GM12873 (cell line): ENCODE measurements around the gene CDH13.

Experiments
- CTCF ChIP-seq: IDR thresholded peaks from 2 replicates; pipeline ENCODE4 v1.5.1; 2012; ENCODE audit warnings: low read depth, mild to moderate bottlenecking, moderate library complexity, low read length, control low read depth; ENCODE audit not compliant: insufficient read depth; ENCODE audit errors: missing control alignments

The CDH13 gene

GRCh38 chr16:83771306-83771942 is 1144.7 kb downstream of the CDH13 start:
- TF ChIP-seq CTCF, result no peak

DNA sequence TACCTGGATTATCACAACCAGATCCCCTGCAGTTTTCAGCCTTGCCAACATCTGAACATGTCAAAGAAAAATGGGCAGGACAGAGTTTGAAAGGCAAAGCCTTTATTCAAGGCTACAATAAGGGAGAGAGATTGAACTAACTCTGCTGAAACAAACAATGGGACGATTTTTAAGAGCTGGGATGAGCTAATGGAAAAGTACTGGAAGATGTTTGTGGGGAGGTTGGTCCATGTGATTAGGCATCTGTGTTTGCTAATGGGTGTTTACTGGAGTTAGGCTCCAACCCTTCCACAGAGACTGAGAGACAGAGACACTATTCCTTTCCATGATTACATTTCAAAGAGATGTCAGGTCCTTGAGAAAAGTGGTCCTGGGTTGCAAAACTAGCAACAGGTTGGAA is 1146.0 kb downstream of the CDH13 start:
- TF ChIP-seq CTCF, result no peak

- no peak for TF ChIP-seq CTCF
Observed at GRCh38 chr16:83774066-83774465, 1147.3 kb downstream of the CDH13 start.

DNA sequence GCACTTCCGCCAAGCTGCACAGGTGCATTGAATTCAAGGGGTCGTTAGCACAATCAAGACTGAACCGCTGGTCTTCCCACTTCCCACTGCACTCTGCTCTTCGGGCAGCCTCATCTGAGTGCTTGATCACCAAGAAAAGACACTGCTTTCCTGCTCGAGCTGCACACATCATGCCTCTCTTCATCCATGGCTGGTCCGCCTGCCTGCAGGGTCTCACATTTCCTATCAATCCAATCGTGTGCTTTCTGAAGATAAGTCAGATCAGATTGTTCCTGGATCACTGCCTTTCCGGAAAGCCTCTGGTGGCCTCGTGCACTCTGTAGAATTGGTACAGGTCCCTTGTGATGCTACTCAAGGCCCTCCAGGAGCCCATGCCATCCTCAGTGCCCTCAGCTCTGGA is 1150.2 kb downstream of the CDH13 start:
- TF ChIP-seq CTCF, result no peak

DNA sequence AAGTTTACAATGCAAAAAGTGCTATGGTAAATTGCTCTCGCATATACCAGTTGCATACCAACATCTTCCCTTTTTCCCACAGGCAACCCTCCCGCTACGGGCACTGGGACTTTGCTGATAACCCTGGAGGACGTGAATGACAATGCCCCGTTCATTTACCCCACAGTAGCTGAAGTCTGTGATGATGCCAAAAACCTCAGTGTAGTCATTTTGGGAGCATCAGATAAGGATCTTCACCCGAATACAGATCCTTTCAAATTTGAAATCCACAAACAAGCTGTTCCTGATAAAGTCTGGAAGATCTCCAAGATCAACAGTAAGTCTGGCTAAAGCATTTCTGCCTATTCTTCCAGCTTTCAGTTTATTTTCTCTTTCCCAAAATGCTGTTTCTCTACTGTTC is 1153.1 kb downstream of the CDH13 start:
- no peak for TF ChIP-seq CTCF

- no peak for TF ChIP-seq CTCF
Observed at GRCh38 chr16:83785455-83785854, 1158.7 kb downstream of the CDH13 start.

- TF ChIP-seq CTCF, result no peak
Observed at GRCh38 chr16:83789642-83790401, 1163.1 kb downstream of the CDH13 start.
